ENCODE data around the gene KCNK10. TPM values are rescaled to one million over a fixed set of nuclear protein-coding genes. Genes with fewer than 3 reads are reported as not detected.

The KCNK10 gene, protein sequence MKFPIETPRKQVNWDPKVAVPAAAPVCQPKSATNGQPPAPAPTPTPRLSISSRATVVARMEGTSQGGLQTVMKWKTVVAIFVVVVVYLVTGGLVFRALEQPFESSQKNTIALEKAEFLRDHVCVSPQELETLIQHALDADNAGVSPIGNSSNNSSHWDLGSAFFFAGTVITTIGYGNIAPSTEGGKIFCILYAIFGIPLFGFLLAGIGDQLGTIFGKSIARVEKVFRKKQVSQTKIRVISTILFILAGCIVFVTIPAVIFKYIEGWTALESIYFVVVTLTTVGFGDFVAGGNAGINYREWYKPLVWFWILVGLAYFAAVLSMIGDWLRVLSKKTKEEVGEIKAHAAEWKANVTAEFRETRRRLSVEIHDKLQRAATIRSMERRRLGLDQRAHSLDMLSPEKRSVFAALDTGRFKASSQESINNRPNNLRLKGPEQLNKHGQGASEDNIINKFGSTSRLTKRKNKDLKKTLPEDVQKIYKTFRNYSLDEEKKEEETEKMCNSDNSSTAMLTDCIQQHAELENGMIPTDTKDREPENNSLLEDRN
- 1 to 10 TPM; 2.4 to 5.4 TPM for total RNA-seq
- long read RNA-seq, transcript KCNK10-201 (7 exons, 2,396 nt): major isoform, 9 of 12 reads
- long read RNA-seq, partial matches to known transcripts: 1 of 12 reads
- long read RNA-seq, other reads (novel, unspliced or antisense): 2 of 12 reads

DNA sequence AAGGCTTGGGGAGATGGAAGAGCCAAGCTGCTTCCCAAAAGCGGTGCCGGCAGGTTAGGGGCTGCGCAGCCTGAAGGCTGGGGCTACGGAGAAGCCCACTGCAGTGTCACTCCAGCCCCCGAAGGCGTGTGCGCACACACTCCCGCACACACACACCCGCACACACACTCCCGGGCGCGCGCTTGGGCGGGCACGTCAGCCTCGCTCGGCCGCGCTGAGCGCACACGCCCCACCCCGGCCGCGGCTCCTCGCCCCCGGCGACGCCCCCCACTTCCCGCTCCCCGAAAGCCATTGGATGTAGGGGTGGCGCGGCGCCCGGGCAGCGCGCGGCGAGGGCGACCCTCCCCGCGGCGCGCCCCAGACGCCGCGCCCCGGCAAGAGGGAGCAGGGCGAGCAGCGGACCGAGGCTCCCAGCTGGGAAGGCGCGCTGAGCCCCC is at the start of gene KCNK10:
Gene KCNK10, minus strand, starts transcription at position 184 of the 437 bp plus-strand sequence. CDS start 471 bp downstream, outside the sequence.
- intact Hi-C loops (cut with DNase I, micrococcal nuclease): no loop called here
- DNase-seq (no peak), ATAC-seq (no peak)

DNA sequence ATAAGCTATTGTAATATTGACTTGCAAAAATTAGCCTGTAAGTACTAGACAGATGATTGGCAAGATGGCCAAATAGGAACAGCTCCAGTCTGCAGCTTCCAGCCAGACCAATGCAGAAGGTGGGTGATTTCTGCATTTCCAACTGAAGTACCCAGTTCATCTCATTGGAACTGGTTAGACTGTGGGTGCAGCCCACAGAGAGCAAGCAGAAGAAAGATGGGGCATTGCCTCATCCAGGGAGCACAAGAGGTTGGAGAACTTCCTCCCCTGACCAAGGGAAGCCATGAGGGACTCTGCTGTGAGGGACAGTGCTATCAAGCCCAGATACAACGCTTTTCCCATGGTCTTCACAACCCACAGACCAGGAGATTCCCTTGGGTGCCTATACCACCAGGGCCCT is 46.4 kb upstream of the KCNK10 start:
- intact Hi-C loops (cut with DNase I, micrococcal nuclease): no loop called here

DNA sequence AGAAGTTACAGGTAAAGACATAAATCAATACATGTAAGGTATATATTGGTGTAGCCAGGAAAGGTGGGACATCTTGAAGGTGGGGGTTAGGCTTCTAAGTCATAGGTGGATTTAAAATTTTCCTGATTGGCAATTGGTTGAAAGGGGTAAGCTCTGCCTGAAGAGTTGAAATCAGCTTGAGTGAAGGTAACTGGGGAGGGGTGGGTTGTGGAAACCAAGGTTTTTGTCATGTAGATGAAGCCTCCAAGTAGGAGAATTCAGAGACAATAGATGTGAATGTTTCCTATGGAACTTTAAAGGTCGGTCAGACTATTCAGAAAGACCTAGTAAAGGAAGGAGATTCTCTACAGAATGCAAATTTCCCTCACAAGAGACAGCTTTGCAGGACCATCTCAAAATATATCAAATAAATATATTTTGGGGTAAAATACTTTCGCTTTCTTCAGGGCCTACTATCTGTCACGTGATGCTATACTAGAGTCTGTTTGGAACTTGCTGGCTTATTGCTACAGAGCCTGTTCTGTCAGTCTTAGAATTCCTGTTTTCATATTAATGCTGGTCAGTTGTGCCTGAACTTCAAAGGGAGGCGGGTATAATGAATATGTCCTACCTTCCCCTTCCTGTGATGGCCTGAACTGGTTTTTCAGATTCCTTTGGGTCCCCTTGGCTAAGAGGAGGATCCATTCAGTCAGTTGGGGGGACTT is 41.8 kb upstream of the KCNK10 start:
- ATAC-seq (no peak), DNase-seq (no peak)
- intact Hi-C loops (cut with DNase I, micrococcal nuclease): no loop called here

More for the DNA sequence above, 46.4 kb upstream of the KCNK10 start:
- DNase-seq: no peak
- no peak for ATAC-seq

DNA sequence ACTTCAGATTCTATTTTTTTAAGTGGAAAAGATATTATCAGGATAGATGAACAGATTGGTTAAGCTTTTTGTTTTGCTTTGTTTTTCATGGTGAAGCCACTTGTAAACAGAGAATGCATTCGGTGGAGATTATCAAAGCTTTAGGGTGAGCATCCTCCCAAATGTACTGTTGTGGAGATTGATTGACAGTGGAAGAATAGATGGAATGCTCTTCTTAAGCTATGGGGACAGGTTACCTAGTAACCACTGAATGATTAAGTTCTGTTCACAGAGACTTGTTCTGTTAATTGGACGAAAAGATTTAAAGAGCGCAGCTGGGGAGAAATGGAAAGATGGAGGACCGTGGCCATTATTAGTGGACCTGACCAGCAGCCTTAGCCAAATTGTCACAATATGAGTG is 40.6 kb upstream of the KCNK10 start:
- intact Hi-C loops (cut with DNase I, micrococcal nuclease): no loop called here
- ATAC-seq (no peak), DNase-seq (no peak)

DNA sequence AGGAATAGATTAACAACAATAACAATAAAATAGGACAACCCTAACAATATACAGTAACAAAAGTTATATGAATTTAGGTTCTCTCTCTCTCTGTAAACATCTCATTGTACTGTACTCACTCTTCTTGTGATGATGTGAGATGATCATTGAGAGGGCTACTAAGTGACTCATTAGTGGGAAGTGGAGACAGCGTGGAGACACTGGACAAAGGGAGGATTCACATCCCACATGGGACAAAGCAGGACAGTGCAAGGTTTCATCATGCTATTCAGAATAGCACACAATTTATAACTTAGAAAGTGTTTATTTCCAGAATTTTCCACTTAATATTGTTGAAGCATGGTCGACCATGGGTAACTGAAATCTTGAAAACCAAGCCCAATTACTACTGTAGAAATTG is 36.4 kb upstream of the KCNK10 start:
- no peak for ATAC-seq
- DNase-seq: no peak
- intact Hi-C loops (cut with DNase I, micrococcal nuclease): no loop called here

DNA sequence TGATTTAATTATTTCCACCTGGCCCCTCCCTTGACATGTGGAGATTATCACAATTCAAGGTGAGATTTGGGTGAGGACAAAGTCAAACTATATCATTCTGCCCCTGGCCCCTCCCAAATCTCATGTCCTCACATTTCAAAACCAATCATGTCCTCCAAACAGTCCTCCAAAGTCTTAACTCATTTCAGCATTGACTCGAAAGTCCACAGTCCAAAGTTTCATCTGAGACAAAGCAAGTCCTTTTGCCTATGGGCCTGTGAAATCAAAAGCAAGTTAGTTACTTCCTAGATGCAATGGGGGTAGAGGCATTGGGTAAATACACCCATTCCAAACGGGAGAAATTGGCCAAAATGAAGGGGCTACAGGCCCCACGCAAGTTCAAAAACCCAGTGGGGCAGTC is 31.3 kb upstream of the KCNK10 start:
- DNase-seq (no peak), ATAC-seq (no peak)
- intact Hi-C loops (cut with DNase I, micrococcal nuclease): no loop called here

DNA sequence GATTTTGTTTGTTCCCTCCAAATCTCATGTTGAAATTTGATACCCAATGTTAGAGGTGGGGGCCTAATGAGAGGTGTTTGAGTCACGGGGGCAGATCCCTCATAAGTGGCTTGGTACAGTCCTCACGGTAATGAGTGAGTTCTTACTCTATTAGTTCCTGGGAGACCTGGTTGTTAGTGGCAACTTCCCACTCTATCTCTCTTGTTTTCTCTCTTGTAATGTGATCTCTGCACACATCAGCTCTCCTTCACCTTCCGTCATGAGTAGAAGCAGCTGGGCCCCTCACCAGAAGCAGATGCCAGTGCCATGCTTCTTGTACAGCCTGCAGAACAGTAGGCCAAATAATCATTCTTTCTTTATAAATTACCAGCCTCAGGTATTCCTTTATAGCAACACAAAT is 29.6 kb upstream of the KCNK10 start:
- DNase-seq (no peak), ATAC-seq (no peak)
- intact Hi-C loops (cut with DNase I, micrococcal nuclease): no loop called here

DNA sequence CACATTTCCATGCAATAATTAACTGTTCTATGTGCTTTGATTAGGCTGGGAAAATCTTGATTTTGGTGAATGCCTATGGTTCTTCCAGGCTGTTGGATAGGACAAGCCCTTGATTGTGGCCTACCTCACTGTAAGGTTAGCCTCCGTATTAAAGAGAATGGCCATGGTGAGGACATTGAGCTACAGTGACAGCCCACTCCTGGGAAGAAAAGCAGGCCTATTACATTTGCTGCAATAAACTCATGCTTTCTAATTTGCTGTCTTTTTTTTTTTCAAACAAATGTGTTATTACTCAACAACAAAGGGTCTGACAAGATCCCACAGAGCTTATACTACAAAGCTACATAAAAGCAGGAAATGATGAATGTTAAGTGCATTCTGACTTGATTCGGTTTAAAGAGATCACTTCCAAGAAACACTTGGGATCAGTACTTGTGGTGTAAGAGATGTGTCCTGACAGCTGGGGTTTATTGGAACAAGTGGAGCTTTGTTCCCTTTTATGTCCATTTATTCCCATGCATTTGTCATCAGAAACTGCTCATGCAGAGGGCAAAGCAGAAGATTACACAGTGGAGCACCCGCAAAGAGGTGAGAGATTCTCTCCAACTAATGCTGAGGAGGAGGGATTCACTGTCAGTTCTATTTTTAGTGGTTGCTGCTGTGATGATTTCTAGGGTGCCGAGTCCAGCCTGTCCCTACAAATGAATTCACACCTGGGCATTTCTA is 29.1 kb upstream of the KCNK10 start:
- intact Hi-C loops (cut with DNase I, micrococcal nuclease): no loop called here
- no peak for DNase-seq
- no peak for ATAC-seq

DNA sequence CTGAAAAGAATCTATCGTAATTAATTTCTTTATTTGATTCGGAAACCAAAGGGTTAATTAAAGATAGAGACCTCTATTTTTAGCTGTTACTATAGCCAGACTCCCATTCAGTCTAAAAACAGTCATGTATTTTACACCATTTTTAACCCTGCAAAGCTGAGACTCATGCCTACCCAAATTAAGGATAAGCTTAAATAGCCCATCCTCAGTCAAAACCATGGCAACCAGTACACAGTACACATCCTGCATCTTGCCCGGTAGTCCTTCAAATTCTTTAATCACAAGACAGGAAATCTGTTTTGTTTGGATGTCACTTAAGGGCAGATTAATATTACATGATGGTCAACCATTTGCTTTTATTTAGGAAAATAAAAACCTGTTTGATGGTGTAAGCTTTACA is 25.5 kb upstream of the KCNK10 start:
- DNase-seq (no peak), ATAC-seq (no peak)

DNA sequence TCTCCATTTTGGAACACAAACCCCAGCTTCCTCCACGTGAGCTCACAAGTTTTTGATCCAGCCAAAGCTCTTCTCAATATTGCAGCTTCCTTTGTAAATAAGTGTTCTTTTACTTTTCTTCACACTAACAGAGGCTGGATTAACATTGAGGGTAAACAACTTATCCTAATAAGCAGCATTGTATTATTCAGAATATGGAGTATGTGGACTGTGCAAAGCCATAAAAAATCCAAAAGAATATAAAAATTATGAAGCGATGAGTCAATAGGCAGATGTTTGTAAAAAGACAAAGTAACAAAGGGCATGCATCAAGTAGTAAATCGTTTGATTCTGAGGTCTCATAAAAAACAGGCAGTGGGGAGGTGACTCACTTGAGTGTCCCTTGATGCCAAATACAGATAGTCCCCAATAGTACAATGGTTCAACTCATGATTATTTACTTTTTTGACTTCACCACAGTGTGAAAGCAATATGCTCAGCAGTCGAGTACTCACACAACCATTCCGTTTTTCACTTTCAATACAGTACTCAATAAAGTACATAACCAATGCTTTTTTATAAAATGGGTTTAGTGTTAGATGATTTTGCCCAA is 23.1 kb upstream of the KCNK10 start:
- ATAC-seq (peak; percentile 41), DNase-seq (no peak)

More for the DNA sequence above, 25.5 kb upstream of the KCNK10 start:
- intact Hi-C loops (cut with DNase I, micrococcal nuclease): no loop called here

DNA sequence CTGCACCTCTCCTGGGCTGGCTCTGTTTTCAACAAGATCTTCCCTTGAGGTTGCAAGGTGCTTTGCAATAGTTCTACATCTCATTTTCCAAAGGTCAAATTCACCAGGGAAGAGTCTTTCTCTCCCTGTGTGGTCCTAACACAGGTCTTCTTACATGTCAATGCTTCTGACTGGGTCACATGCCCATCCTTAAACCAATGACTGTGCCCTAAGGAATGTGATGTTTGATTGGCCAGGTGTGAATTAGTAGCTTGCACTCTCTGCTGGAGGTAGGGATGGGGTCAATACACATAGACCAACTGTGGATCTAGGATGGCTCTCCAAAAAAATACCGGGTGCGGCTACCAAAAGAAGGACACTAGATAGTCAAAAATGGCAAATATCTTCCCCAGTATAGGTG is 19.9 kb upstream of the KCNK10 start:
- no peak for DNase-seq
- intact Hi-C loops (cut with DNase I, micrococcal nuclease): no loop called here
- ATAC-seq: no peak

More for the DNA sequence above, 23.1 kb upstream of the KCNK10 start:
- intact Hi-C loops (cut with DNase I, micrococcal nuclease): no loop called here

DNA sequence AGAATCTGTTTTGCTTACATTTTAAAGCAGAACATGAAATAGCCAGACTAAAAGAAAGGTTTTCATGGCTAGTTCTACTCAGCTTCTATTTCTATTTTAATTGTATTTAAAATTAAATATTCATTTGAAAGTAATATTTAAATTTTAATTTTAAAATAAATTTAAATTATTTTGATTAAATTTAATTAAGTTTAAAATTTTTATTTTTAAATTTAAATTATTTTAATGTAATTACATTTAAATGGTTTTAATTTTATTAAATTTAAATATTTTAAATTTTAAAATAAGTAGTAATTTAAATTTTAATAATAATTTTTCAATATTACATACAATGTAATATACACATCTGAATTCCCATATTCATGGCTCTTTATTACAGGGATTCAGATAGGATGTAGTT is 17.3 kb upstream of the KCNK10 start:
- ATAC-seq (no peak), DNase-seq (no peak)
- intact Hi-C loops (cut with DNase I, micrococcal nuclease): no loop called here

DNA sequence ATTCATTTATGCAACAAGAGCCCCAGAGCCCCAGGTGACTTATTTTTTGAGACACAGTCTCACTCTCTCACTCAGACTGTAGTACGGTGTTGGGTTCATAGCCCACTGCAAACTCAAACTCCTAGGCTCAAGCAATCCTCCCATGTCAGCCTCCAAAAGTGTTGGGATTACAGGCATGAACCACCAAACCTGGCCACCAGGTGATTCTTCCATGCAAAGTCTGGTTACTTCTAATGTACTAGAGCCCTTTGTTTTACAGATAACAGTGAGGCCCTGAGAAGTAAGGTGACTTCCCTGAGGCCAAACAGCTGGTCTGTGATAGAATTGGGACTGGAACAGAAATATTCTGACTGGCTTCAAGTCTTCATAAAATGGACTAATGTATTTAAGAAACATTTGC is 10.0 kb upstream of the KCNK10 start:
- no peak for DNase-seq
- ATAC-seq: no peak
- intact Hi-C loops (cut with DNase I, micrococcal nuclease): no loop called here

DNA sequence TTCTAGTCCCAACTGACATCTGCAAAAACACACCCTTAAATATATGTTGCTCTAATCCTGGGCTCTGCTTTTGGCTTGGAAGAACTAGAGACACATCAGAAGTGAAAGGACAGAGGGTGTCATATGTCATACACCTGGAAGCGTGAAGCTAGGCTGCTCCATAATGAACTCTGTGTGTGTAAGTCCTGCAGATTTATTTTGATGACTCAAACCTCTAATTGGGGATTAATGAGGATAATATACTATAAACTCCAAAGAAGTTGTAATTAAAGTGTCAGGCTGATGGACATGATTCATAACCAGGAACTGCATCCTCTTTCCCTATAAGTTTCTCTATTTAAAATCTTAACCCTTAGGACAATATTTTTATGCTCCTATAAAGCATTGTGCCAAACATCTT is 4.4 kb upstream of the KCNK10 start:
- no peak for ATAC-seq
- intact Hi-C loops (cut with DNase I, micrococcal nuclease): no loop called here
- no peak for DNase-seq

DNA sequence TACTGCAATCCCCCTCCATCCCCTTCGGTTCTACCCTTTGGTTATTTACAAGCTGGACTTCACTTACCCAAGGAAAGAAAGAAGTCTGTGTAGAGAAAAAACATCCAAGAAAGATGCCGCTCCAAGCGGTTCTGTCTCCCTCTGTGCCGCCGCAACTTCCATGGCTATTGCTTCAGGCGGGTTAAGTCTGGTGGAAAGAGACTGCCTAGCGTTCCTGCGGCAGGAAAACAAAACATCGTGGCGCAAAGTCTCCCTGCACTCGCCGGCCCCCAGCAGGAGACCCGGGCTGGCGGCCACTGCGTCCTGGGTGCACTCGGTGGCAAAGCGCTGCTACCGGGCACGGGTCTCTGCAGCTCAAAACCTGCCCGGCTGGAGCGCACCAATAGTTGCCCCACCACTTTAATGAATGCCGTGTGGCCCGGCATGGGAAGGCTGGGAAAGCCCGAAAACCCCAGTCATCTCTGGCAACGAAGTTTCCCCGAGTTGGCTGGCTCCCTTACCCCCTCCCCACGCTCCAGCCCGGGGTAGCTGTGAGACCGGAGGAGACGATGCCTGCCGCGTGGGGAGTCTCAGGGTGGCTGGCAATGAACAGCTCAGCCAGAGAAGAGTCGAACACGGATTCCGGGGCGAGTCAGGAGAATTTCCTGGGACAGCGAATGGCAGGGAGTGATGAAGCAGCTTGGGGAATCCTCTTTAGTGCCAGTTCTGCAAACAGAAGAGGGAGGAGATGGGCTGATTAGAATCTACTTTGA is 3.5 kb upstream of the KCNK10 start:
- intact Hi-C loops (cut with DNase I, micrococcal nuclease): no loop called here
- ATAC-seq (no peak), DNase-seq (no peak)

DNA sequence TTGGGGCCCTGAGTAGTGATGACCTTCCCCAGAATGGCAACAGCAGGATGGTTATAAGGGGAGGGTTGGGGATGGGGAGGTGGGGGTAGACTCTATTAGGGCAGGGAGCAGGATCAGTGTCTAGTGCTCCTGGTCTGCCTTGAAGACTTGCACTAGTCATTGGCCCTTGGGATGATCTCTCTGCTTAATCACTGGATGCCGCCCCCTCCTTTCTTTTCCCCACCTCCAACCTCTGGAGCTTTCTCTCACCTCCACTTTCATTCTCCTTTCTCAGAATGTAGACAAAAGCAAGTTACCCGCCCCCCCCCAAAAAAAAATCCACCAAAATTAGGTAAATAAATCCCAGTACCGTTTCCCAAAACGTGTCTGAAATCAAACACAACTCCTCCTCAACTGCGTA is 2.8 kb upstream of the KCNK10 start:
- intact Hi-C loops (cut with DNase I, micrococcal nuclease): no loop called here
- no peak for DNase-seq
- no peak for ATAC-seq

DNA sequence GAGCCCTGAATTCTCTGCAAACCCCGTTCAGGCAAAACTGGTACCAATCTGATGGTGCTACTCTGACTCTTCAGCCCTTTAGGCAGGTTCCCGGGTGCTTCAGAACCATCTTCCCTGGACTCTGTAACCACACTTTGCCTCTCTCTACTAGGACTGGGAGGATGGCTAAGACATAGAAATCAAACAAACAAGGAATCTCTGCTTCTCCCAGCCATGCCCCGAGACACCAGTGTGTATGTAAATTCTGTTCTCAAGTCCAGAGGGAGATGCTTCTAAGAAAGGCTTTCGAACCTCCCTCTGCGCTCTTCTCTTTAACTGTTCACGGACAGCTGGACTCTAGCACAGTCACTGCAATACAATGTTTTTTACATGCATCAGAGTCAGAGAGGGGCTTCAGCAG is 1.9 kb upstream of the KCNK10 start:
- intact Hi-C loops (cut with DNase I, micrococcal nuclease): no loop called here
- DNase-seq (no peak), ATAC-seq (no peak)

DNA sequence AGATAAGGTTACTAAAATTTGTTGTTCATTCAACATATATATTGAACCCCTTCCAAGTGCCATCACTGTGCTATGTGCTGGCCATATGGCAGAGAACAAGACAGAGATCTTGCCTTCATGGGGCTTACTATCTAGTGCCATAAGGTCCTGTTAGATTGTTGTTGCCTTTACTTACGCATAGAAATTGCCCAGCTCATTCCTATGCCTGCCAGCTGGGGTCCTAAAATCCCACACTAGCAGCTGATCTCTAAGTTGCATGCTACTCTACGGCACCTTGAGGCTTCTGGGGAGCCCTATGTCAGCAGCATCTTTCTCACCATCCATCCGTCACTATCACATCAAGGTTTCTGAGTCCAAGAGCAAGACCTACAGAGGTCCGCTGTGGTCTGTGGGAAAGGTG is 1.4 kb upstream of the KCNK10 start:
- ATAC-seq (no peak), DNase-seq (no peak)
- intact Hi-C loops (cut with DNase I, micrococcal nuclease): no loop called here
